NCI-H345 treated with DMSO at 0.1 percent for 48 hours (cell line): Measurements from ENCODE around the gene NELFA.

ENCODE experiments used
- DNase-seq: peaks from one replicate; lab custom pipeline; 2025; ENCODE audit not compliant: unreplicated experiment; lab: John Stamatoyannopoulos, UW

Gene NELFA

DNA sequence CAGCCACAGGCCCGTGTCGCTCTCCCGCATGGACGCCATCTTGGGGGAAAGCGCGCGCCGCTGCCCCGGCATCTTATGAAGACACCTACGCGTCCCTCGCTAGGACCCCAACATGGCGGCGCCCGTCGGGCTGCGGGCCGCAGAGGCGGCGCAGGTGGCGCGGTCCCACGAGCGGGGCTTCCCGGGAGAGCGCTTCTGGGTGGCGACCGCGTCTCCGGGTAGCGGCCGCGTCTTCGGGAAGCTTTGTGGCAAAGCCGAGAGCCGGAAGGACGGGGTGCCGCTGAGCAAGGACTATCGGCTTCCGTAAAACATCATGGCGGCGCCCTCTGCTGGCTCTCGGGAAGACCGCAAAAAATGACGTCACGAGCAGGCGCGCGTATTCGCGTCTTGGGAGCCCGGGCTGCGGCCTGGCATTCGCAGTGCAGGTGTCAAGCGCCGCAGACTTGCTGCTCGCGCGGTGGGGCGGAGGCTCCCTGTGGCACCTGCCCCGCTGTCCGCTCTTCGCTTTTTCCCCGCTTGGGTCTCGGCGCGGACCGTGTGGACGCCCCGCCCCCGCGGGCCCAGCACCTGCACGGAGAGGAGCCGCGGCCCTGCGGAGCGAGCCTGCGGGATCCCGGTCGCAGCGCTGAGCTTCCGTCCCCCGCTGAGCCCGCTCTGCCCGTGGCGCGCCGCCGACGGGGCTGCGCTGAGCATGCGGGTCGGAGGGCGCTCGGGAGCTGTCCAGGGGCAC lies at the start of gene NELFA:
TSS of gene NELFA (minus strand) at position 54 of the 730 bp plus-strand sequence. CDS start at position 39, 15 bp downstream.
- DNase-seq: peak; percentile 82

- no peak for DNase-seq
Measured at GRCh38 chr4:2057382-2058065, 48.8 kb upstream of the NELFA start.

DNA sequence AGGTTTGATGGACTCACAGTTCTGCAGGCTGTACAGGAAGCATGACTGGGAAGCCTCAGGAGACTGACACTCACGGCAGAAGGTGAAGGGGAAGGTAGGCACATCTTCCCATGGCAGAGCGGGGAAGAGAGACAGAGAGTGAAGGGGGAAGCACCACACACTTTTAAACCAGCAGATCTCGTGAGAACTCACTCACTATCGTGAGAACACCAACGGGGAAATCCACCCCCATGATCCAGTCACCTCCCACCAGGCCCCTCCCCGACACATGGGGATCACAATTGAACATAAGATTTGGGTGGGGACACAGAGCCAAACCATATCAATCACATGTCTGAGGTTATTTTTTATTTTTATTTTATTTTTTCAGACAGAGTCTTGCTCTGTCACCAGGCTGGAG lies 45.4 kb upstream of the NELFA start:
- DNase-seq: no peak

GRCh38 chr4:2051086-2051485 lies 42.3 kb upstream of the NELFA start:
- no peak for DNase-seq

- no peak for DNase-seq
Measured at GRCh38 chr4:2049811-2050210, 41.0 kb upstream of the NELFA start.

- DNase-seq: no peak
Measured at GRCh38 chr4:2049381-2049780, 40.6 kb upstream of the NELFA start.

- no peak for DNase-seq
Measured at GRCh38 chr4:2048831-2049230, 40.1 kb upstream of the NELFA start.

DNA sequence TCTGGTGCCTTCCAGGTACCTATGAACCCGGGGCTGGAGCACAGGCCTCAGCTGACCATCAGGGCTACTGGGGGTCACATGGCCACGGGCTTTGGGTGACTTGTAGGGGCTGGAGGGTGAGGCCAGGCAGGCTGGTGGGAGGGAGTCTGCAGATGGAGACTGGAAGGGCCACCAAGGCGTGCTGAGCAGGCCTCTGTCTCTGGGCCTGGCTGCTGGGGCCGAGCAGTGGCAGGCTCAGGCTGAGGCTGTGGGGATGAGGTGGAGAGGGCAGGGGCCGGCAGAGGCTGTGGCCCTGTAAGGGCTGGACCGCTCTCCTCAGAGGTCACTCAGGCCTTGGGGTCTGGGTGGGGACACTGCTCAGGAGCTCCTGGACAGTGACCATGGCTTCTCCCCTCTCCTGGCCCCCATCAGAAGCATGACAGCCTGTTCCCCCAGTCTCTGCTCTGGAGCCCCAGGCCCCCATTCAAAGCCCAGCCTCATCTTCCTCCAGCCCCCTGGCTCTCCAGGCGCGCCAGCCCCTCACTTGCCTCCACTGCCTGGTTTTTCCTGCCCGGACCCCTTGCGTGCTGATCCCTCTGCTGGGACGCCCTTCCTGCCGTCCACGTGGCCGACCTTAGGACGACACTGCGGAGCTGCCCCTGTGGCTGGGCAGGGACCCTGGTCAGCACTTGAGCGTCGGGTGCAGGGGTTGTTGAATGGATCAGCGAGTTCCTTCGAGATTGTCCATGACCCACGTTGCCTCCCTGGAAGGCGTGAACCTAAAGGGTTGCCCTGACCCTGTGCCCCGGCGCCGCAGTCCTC lies 39.2 kb upstream of the NELFA start:
- DNase-seq: no peak

DNA sequence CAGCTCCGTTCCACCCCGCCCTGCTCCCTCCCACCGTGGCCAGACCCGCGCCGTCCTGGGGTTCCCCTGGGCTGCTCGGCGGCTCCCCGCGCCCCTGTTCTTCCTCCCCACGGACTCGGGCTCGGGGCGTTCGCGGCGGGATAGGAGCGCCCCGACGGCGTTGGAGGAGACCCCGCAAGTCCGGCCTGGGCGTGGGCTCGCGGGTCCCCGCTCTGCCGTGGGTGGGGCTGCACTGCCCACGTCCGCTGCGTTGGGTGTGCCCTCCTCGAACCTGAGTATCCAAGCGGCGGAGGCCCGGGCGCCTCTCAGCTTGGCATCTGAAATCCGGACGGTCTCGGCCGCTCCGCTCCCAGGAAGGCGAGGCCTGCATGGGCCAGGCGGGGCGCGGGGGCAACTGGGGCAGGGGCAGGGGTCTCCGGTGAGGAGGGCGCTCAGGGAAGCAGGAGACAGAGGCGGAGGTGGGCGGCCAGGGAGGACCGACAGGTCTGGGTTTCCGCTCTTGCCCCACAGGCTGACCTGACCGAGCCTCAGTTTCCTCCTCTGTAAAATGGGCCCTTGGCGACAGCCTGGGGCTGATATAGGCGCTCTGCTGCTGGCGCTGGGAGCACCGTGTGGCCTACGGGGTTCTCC lies 38.4 kb upstream of the NELFA start:
- DNase-seq: no peak

DNA sequence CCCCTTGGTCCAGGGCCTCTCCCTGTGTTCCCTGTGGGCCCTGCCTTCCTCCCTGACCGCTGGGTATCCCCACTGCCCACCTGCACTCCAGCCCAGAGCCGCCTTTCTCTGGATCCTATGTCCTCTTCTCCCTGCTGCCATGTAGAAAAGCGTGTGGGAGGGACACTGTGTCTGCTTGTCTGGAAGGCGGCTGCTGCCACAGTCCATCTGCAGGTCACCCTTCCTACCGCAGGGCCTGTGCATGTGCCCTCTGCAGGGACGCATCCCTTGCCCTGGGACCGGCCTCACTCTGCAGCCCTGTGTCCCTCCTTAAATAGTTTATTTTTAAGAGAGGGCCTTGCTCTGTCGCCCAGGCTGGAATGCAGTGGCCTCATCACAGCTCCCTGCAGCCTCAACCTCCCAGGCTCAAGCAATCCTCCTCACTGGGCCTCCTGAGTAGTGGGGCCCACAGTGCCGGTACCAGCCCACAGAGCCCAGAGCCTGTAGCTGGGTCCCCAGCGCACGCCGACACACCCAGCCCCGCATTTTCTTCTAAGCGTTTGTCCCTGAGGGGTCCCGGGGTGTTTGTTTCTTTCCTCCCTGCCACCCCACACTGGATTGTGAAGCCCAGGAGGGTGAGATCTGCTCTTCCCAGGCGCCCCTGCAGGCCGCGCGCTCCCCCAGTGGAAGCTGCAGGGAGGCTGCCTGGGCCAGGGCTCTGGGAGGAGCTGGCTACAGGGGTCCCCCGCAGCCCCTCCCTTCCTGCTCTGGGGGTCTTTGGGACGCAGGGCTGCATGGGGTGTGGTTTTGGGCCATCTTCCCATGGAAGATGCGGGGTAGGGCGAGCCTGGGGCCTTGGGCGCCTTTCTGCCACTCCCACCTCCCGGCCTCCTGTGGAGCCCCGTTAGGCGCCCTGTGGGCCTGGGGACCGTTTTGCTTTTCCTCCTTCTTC lies 37.5 kb upstream of the NELFA start:
- no peak for DNase-seq

DNA sequence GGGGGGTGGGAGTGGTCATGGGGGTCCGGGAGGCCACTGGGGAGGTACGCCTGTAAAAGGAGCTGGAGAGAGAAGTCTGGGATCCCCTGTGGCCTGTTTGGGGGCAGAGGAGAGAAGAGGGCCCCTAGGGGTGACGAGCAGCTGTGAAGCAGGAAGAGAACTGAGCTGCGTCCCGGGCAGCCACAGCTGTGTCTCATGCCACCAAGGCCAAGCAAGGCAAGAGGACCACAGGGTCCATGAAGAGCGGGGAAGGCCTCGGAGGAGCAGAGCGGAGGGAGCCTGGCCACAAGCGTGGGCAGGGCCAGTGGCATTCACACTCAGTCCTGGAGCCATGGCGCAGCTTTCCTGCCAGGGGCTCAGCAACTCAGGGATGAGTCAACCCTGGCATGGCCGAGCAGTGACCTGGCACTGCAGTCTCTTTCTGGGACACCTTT lies 36.8 kb upstream of the NELFA start:
- DNase-seq: no peak

DNA sequence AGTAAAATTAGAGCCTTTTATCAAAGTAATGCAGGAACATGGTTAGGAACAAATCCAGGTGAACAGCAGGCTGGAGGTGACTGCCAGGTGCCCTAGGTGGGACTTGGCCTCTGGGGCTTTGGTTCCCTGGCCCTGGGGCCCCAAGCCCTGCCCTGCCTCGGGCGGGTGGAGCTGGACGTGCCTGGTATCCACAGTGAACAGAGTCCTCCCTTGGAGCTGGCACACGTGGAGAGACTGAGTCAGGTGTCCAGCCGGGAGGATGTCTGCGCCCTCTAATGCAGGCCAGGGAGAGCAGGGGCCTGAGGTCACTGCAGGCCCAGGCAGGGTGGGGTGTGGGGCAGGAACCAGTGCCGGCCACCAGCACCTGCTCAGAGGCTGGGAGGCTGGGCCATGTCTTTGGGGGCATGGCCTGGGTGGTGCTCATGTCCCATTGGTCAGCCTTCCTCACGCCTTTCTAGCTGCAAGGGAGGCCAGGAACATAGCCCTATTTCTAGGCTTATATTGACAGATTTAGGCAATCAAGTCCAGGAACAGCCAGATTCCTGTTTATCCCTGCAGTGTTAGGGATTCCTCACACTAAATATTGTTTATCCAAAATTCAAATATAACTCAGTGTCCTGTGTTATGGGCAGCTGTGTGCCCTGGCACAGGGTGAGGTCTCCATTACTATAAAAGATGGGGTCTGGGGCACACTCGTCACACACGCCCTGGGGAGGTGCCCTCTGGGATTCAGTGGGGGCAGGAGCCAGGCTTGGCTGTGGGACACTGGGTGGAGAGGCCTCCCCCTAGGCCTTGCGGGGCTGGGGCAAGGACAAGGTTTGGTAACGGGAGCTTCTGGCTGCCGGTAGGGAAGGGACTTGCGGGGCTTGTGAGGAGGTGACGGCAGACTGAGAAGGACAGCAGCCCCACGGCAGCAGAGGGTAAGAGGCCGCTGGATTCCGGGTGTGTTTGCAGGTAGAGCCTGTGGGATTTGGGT lies 36.1 kb upstream of the NELFA start:
- no peak for DNase-seq

GRCh38 chr4:2044119-2044485 lies 35.3 kb upstream of the NELFA start:
- no peak for DNase-seq

GRCh38 chr4:2043396-2044118 lies 34.8 kb upstream of the NELFA start:
- no peak for DNase-seq

DNA sequence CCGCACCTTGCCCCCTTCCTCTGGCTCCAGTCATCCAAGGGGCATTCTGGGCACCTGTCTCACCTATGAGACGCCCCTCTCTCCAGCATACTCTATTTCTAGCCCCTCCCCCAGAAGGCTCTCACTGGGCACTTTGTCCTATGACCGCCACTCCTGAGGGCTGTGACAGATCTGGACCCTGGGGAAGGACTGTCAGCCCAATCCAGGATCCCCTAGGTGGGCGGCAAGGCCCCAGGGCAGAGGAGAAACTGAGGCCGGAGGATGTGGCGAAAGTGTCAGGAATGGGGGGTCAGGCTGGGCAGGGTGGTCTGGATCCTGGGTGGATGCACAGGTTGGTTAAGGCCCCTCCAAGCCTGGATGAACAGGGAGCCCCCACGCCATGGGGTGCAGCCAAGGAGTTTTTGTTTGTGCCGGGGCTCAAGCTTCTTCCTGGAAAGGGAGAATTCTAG lies 34.2 kb upstream of the NELFA start:
- no peak for DNase-seq

GRCh38 chr4:2042204-2042946 lies 33.6 kb upstream of the NELFA start:
- DNase-seq: no peak

DNA sequence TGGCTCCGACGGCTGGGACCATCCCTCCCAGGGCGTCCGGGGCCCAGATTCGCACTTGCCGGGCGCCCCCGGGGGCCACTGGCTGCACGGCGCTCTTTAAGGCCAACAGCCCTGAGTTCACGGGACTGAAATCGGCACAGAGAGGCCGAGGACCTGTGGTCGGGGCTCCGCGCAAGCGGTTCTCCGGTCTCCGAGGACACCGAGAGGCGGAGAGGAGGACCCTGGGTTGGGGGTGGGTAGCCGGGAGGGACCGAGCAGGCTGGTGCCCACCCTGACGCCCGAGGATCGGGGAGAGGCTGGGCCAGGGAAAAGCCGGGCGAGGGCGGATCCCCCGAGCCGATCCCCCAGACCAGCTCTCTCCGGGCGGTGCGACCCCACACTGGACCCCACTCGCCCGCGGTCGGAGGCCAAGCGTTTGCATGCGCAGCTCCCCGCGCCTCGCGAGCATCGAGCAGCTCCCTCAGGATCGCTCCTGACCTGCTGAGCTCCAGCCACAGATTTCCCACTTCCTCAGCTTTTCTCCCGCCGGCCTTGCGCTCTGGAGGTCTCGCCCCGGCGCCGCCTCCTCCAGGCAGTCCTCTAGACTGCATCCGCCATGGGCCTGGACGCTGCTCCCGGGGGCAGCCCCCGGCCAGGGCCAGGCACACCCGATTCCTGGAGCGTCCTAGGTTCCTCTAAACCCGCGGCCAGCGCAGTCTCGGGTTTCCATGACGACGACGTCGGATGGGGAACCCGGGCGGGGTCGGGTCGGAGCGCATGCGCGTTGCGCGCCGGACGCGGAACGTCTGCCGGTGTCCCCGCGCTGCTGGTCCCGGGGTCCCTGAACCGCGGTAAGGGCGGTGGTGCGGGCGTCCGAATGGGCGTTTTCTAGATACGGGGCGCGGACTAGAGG lies 32.7 kb upstream of the NELFA start:
- no peak for DNase-seq
